Renal cortex interstitium (tissue), 11 donors: Measurements from ENCODE around the gene CREBRF. TPM values are rescaled to one million over a fixed set of nuclear protein-coding genes. Genes with fewer than 3 reads are reported as not detected.

ENCODE experiments used
- DNase-seq, 11 donors: peaks; one replicate each; pipeline ENCODE4 v3.0.0-alpha.2; 2013; ENCODE audit warnings: low read depth in 9 of 11, low spot score in 4 of 11; ENCODE audit errors: extremely low read depth in 1 of 11
- polyA plus RNA-seq, 3 donors: library from polyadenylated mRNA; unstranded; fragments of 120-200 nt; gene quantifications; one replicate each; pipeline ENCODE4 v1.2.1, GENCODE V29; 2013; ENCODE audit not compliant: insufficient read length in 3 of 3

CREBRF gene
- polyA plus RNA-seq, 3 donors = 16.7 to 26.6 (median 20.6) TPM

GRCh38 chr5:173180331-173180730 lies 124.2 kb downstream of the CREBRF start:
- DNase-seq = no peak

- no peak for DNase-seq
These were observed 131.0 kb downstream of the CREBRF start for GRCh38 chr5:173187054-173187743.

- DNase-seq = no peak
These were observed 132.1 kb downstream of the CREBRF start for GRCh38 chr5:173188280-173188679.

Other genes with a start within 250 kb of the CREBRF start
- gene ERGIC1, start 222.1 kb upstream of the CREBRF start, polyA plus RNA-seq = 100 to 1,000 TPM; 106 to 124 (median 112) TPM
- 10 to 100 TPM; 48.0 to 66.6 (median 62.8) TPM for gene RPL26L1, start 96.9 kb upstream of the CREBRF start, polyA plus RNA-seq
- gene ATP6V0E1, start 72.6 kb upstream of the CREBRF start, polyA plus RNA-seq = 100 to 1,000 TPM; 200 to 235 (median 201) TPM
- gene BNIP1, start 88.2 kb downstream of the CREBRF start, polyA plus RNA-seq = 10 to 100 TPM; 12.0 to 14.9 (median 14.5) TPM
- gene NKX2-5, start 178.9 kb downstream of the CREBRF start, polyA plus RNA-seq = not detected